GM04504 (cell line): Measurements from ENCODE around the gene TBC1D22A.

Experiments
- DNase-seq: peaks from one replicate; pipeline ENCODE4 v3.0.0-alpha.2; 2012; ENCODE audit warnings: low read depth

Gene TBC1D22A

DNA sequence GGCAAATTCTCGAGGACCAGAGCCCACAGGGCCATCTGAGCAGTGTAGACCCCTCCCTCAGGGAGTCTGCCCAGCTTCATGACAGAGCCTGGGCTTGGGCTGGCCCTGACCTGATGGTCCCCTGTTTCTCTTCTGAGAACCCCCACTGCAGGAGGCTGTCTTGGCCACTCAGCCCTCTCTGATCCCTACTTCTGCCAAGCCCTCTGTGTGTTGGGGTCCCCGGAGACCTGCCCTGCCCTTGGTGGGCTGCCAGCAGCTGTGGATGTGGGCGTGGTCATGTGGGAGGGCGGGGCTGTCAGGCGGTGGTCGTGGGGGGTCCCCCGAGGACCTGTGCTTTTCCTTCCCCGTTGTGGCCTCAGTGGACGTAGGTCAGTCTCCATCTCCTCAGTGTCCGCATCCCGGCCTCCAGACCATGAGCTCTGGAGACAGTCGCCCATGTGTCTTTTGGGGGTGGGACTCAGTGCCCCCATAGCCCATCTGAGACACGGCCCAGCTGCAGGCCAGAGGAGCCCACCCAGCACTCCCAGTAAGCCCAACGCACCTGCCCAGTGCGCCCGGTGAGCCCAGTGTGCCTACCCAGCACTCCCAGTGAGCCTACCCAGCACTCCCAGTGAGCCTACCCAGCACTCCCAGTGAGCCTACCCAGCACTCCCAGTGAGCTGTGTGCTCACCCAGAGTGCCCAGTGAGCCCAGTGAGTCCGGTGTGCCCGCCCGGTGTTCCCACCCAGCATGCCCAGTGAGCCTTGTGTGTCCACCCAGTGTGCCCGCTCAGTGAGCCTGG lies 409.2 kb downstream of the TBC1D22A start:
- DNase-seq = no peak

DNA sequence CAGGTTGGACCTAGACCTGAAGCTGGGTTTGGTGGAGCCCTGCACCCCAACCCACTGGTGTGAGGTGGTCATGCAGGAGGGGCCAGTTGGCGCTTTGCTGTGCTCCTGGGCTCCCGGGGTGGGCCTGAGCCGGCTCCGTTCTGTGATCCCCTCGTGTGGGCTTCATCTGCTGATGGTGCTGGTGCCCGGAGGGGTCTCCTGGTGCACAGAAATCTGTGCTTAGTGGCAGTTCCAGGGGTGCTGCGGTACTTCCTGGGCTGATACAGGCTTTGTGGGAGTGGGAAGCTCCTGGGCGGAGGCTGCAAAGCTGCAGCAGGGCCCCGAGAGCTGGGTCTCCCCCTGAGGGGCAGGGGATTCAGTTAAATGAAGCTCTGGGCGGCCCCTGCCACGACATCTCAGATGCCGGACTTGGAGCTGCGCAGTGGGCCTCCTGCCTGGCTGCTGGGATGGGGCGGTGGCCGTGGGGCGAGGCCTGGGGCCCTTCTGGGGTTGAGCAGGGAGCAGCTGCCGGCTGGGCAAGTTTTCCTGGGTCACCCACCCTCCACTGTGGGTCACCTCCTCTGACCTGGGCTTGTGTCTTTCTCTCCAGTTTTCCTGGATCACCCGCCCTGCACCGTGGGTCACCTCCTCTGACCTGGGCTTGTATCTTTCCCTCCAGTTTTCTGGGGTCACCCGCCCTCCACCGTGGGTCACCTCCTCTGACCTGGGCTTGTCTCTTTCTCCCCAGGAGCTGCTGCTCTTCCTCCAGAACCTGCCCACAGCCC lies 410.5 kb downstream of the TBC1D22A start:
- no peak for DNase-seq

DNA sequence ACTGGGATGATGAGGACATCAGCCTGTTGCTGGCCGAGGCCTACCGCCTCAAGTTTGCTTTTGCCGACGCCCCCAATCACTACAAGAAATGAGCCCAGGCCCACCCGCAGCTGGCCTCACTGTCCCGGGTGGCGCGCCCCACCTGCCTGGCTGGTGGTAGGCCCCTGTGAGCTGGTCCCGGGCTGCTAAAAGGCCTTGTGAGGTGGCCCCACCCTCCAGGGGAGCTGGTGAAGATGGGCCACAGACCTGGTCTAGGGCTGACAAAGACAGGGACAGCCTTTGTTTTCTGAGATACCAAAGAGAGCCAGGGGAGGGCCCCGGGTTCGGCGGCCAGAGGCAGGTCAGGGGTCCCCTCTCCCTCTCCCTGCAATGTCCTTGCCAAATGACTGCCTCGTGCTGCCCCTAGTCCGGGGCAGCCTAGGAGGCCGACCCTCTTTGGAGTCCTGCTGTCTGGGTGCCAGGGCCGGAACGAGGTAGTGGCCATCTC lies 411.1 kb downstream of the TBC1D22A start:
- DNase-seq = no peak

DNA sequence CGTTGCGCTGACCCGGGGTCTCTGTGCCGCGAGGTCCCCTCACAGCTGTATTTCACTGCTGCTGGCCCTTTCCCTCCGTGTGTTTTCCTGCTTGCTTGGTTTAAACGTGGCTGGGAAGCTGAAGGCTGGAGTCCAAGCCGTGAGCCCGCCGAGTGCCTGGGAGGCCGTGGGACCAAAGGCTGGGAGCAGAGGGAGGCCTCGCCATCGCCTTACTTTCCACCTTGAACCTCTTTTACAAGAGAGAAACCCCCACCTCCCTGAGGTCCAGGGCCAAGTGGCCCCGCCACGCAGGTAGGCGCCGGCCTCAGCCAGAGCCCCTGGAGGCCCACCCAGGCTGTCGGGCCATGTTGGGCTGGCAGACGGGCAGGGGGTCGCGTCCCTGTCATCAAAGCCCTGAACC lies 411.6 kb downstream of the TBC1D22A start:
- no peak for DNase-seq

DNA sequence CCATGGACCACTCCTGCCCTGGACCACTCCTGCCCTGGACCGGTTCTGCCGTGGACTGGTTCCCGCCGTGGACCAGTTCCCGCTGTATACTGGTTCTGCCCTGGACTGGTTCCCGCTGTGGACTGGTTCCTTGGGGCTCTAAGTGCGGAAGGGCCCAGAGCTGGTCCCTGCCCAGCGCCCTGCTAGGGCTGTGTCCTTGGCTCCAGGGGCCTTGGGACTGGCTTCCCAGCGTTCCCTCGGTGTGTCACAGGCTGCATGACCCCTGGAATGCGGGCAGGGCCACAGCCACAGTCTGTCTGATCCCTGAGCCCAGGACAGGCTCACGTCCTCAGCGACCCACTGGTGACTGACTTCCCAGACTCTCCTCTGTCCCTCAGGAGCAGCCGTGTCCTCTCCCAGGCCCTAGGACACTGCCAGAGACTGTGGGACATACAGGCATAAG lies 412.2 kb downstream of the TBC1D22A start:
- no peak for DNase-seq

DNA sequence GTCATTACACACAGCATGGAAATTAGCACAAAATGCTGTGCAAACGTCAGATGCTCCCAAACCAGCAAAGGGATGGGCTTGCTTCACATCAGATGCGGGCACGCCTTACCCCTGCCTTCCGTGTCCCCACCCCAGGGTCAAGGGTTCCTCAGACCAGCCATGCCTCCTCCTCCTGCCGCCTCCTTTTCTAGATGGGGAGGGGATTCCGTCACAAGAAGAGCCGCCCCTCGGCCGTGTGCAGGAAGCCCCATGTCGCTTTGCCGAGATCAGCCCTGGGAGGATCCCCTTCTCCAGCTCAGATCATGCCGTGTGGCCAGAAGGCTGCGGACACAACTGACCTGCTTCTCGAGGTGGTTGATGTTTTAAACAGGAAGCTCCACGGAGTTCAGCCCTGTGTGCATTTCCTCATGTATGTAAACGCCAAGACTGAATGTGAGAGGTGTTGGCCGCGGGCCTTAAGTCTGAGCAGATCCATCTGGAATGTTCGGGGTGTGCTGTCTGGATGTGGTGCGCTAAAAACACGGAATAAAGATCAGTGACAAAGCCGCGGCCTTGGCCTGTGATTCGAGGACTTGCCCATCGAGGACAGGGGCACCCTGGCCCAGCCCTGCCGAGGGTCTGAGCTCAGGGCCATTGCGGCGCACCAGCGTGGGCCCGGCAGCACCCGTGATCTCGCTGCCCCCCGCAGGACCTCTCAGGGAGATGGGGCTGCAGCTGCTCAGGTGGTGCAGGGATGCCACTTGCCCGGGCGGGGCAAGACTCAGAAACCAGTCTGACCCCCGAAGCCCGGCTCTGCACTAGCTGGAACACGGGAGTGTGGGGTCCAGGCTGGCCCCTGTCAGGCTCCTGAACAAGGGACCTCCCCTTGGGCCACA lies 412.9 kb downstream of the TBC1D22A start:
- no peak for DNase-seq

DNA sequence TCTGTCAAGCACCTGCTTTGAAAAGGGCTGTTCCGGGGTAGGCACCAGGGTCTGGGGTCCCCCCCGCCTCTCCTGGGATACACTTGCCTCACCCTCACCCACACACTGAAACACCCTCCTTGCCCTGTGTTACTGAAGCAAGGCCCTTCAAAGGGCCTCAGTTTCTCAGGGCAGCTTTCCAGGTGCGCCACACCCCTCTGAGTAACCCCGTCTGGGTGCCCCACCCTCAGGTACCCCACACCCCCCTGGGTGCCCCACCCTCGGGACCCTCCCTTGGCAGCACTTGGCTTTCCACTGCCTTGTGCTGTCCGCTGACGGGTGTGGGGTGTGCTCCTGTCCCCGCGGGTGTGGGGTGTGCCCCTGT lies 413.6 kb downstream of the TBC1D22A start:
- DNase-seq = no peak

DNA sequence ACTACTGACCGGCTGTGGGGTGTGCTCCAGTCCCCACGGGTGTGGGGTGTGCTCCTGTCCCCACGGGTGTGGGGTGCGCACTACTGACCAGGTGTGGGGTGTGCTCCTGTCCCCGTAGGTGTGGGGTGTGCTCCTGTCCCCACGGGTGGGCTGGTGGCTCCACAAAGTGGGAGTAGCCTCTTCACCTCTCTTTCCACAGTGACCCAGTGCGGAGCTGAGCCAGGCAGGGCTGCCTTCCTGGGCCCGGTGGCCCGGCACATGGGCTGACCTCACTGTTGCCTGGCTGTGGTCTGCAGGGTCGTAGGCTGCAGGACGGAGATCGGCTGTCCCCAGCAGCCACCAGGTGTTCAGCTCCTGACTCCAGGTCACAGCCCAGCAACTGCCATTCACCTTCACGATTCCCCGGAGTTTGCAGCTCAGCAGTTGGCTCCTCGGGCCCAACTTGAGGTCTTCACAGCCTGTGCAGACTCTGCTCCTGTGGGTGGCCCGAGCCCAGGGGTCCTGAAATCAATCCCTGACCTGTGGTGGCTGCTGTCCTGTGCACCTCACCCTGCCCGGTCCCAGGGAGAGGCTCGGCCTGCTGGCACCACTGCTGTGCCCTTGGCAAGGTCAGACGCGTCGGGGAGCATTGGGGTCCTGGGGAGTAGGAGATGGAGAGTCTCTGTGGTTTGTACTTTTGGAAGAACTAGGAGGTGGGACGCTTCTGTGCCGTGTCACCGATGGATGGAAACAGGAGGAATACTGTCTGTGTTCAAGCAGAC lies 414.3 kb downstream of the TBC1D22A start:
- DNase-seq = no peak

DNA sequence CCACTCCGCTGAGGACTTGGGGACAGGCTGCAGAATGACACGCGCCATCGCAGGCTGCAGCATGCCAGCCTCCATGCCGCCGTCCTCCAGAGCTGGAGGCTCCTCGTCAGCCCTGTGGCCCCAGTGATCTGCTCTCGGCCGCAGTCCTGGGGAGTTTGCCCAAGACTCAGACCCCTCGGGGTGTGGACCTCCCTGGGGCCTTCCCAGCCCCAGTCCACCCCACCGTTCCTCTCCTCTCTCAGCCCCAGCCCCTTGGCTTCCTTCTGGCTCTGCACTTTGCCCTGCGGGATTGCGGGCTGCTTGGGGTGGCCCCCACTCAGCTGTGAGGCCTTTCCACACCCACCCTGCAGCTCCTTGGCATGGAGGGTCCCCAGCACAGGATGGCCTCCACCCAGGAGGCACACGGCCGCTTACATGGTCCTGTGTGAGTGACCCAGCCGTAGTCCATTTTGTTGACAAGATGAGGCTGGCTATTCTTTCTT lies 414.9 kb downstream of the TBC1D22A start:
- DNase-seq = no peak

- no peak for DNase-seq
Measured at GRCh38 chr22:47178339-47178738, 415.9 kb downstream of the TBC1D22A start.

- DNase-seq = no peak
Measured at GRCh38 chr22:47180796-47181195, 418.3 kb downstream of the TBC1D22A start.

DNA sequence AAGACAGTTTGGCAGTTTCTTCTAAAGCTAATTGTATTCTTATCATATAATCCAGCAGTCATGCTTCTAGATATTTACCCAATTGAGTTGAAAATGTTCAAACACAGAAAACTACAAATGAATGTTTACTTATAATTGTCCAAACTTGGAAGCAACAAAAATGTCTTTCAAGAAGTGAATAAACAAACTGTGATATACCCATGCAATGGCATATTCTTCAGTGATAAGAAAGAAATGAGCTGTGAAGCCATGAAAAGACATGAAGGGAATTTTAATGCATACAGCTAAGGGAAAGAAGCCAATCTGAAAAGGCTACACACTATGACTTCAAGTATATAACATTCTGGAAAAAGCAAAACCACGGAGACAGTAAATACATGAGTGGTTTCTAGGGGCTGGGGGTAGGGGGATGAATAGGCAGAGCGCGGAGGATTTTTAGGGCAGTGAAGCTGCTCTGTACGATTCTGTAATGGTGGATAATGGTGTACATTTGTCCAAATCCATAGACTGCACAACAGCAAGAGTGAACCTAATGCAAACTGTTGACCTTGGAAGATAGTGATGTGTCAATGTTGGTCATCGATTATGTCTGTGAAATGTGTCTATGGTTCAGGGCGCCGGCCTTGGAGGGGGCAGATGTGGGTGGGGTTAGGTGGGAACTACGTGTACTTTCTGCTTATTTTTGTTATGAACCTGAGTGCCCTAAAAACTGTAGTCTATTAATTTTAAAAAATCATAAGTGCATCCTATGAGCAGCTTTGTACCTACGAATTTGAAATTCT lies 424.9 kb downstream of the TBC1D22A start:
- DNase-seq = no peak

- DNase-seq = no peak
Measured at GRCh38 chr22:47188261-47189055, 426.0 kb downstream of the TBC1D22A start.

DNA sequence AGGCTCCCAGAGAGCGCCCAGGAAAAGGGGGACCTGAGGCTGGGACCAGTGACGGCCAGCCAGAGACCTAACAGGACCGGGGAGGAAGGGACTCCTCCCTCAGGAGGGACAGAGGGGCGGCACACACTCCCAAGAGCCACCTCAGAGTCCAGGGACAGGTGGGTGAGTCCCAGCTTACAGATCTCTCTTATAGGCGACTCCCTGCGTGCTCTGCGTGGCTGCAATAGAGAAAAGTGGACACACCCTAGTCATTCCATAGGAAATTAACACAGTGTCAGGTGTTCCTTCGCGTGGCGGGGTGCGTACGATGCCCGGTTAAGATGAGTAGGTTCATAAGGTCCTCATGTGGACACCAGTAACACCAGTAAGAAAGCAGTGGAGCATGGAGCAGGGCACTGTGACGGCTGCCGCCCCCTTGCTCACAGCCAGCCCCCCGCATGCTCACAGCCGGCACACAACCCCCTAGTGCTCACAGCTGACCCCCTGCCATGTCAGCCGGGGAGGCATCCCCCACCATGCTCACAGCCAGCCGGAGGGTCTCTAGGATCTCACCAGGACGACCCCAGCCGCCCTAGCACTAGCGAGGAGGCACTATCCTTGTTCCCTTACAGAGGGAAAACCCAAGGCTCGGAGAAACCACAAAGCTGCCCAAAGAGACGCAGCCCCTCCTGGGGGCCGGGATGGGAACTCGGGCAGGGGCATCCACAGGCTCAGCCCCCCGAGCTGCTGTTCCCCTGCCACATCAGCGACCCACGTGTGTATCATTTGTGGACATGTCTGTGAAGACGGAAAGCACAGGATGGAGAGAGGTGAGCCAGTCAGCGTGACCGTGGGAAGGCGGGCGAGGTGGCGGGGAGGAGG lies 426.8 kb downstream of the TBC1D22A start:
- no peak for DNase-seq

DNA sequence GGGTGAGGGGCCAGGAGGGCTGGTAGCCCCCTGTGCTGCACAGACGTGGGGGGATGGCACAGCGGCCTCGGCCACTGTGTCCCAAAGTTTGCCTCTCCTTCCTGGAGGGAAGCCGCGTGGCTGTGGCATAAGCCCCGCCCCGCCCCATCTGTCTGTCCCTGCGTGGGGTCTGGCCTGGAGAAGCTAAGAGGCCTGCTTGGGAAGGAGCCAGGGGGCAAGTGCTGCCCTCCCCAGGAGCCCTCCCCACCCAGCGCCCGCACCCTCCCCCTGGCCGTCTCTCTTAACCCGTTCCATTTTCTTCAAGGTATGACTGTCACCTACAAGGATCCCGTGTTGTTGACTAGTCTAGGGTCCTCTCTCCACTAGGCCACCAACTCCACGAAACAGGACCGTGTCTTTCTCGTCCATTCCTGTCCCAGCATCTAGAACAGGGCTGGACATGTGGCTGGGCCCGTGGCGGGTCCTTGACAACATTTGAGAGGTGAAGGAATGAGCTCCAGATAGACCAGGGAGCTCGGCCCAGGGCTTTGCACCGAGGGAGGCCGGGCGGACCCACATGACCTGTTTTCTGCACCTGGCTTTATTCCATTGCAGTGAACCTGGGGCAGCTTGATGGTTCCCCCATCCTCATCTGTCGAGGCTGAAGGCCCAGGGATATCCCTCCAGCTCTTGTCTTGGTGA lies 428.0 kb downstream of the TBC1D22A start:
- no peak for DNase-seq

- no peak for DNase-seq
Measured at GRCh38 chr22:47190957-47191670, 428.7 kb downstream of the TBC1D22A start.
